ENCODE measurements around the gene DCTN1. TPM values are rescaled to one million over a fixed set of nuclear protein-coding genes. Genes with fewer than 3 reads are reported as not detected.

DCTN1 gene
- total RNA-seq, 4 donors from 2014 or later, result 78.7 to 131 (median 100) TPM

- TF ChIP-seq CTCF (IDR thresholded peaks at IDR 0.05; ENCODE audit: low read depth), result no peak
Observed at GRCh38 chr2:74333896-74334586, 46.1 kb downstream of the DCTN1 start.

- TF ChIP-seq CTCF (IDR thresholded peaks at IDR 0.05; ENCODE audit: low read depth), result no peak
Observed at GRCh38 chr2:74333175-74333574, 46.9 kb downstream of the DCTN1 start.

- TF ChIP-seq CTCF (IDR thresholded peaks at IDR 0.05; ENCODE audit: low read depth), result no peak
Observed at GRCh38 chr2:74332550-74333174, 47.4 kb downstream of the DCTN1 start.

- TF ChIP-seq CTCF (IDR thresholded peaks at IDR 0.05; ENCODE audit: low read depth), result no peak
Observed at GRCh38 chr2:74328573-74328972, 51.5 kb downstream of the DCTN1 start.

GRCh38 chr2:74328074-74328473 lies 52.0 kb downstream of the DCTN1 start:
- TF ChIP-seq CTCF (IDR thresholded peaks at IDR 0.05; ENCODE audit: low read depth), result no peak

- no peak for TF ChIP-seq CTCF (IDR thresholded peaks at IDR 0.05; ENCODE audit: low read depth)
Observed at GRCh38 chr2:74327627-74328026, 52.5 kb downstream of the DCTN1 start.

GRCh38 chr2:74327199-74327598 lies 52.9 kb downstream of the DCTN1 start:
- no peak for TF ChIP-seq CTCF (IDR thresholded peaks at IDR 0.05; ENCODE audit: low read depth)
